Measurements from ENCODE around the gene MORN1.

Gene MORN1

GRCh38 chr1:2303781-2304180, 87.6 kb downstream of the MORN1 start:
- TF ChIP-seq CREB1 (IDR thresholded peaks at IDR 0.05; ENCODE audit: low read depth), result no peak
- no peak for TF ChIP-seq REST (IDR thresholded peaks at IDR 0.05; ENCODE audit: low read depth)
- TF ChIP-seq RAD21 (IDR thresholded peaks at IDR 0.05; ENCODE audit: low read depth), result no peak
- no peak for TF ChIP-seq EP300 (IDR thresholded peaks at IDR 0.05; ENCODE audit: borderline replicate concordance)
- no peak for TF ChIP-seq CEBPB (IDR thresholded peaks at IDR 0.05)
- no peak for TF ChIP-seq TAF1 (IDR thresholded peaks at IDR 0.05; ENCODE audit: low read depth)
- no peak for TF ChIP-seq EGR1 (IDR thresholded peaks at IDR 0.05)
- TF ChIP-seq USF1 (IDR thresholded peaks at IDR 0.05), result no peak
- no peak for TF ChIP-seq TCF12 (IDR thresholded peaks at IDR 0.05; ENCODE audit: low read depth)
- TF ChIP-seq YY1 (IDR thresholded peaks at IDR 0.05; ENCODE audit: low read depth), result no peak
- TF ChIP-seq MAX (IDR thresholded peaks at IDR 0.05), result no peak
- TF ChIP-seq NFIC (IDR thresholded peaks at IDR 0.05), result no peak

- TF ChIP-seq USF1 (IDR thresholded peaks at IDR 0.05) (no peak), NFIC (IDR thresholded peaks at IDR 0.05) (no peak), TEAD4 (IDR thresholded peaks at IDR 0.05) (no peak), RAD21 (IDR thresholded peaks at IDR 0.05; ENCODE audit: low read depth) (no peak), ZBTB7A (IDR thresholded peaks at IDR 0.05; ENCODE audit: low read depth) (no peak), YY1 (IDR thresholded peaks at IDR 0.05; ENCODE audit: low read depth) (no peak), CREB1 (IDR thresholded peaks at IDR 0.05; ENCODE audit: low read depth) (no peak), TAF1 (IDR thresholded peaks at IDR 0.05; ENCODE audit: low read depth) (no peak), TCF12 (IDR thresholded peaks at IDR 0.05; ENCODE audit: low read depth) (no peak), EP300 (IDR thresholded peaks at IDR 0.05; ENCODE audit: borderline replicate concordance) (no peak), MAX (IDR thresholded peaks at IDR 0.05) (no peak), CEBPB (IDR thresholded peaks at IDR 0.05) (no peak), REST (IDR thresholded peaks at IDR 0.05; ENCODE audit: low read depth) (no peak), FOXM1 (IDR thresholded peaks at IDR 0.05; ENCODE audit: borderline replicate concordance, low read depth) (no peak), EGR1 (IDR thresholded peaks at IDR 0.05) (no peak)
Measured at GRCh38 chr1:2303016-2303775, 88.2 kb downstream of the MORN1 start.

- no peak for TF ChIP-seq EP300 (IDR thresholded peaks at IDR 0.05; ENCODE audit: borderline replicate concordance)
- no peak for TF ChIP-seq CREB1 (IDR thresholded peaks at IDR 0.05; ENCODE audit: low read depth)
- TF ChIP-seq FOXM1 (IDR thresholded peaks at IDR 0.05; ENCODE audit: borderline replicate concordance, low read depth), result no peak
- no peak for TF ChIP-seq MAX (IDR thresholded peaks at IDR 0.05)
- TF ChIP-seq ZBTB7A (IDR thresholded peaks at IDR 0.05; ENCODE audit: low read depth), result no peak
- TF ChIP-seq NFIC (IDR thresholded peaks at IDR 0.05), result no peak
- TF ChIP-seq TEAD4 (IDR thresholded peaks at IDR 0.05), result no peak
- no peak for TF ChIP-seq TAF1 (IDR thresholded peaks at IDR 0.05; ENCODE audit: low read depth)
- no peak for TF ChIP-seq EGR1 (IDR thresholded peaks at IDR 0.05)
- no peak for TF ChIP-seq YY1 (IDR thresholded peaks at IDR 0.05; ENCODE audit: low read depth)
- TF ChIP-seq RAD21 (IDR thresholded peaks at IDR 0.05; ENCODE audit: low read depth), result no peak
Measured at GRCh38 chr1:2302292-2302925, 88.9 kb downstream of the MORN1 start.

GRCh38 chr1:2301607-2302291, 89.6 kb downstream of the MORN1 start:
- TF ChIP-seq NFIC (IDR thresholded peaks at IDR 0.05), result no peak
- TF ChIP-seq MAX (IDR thresholded peaks at IDR 0.05), result no peak
- TF ChIP-seq FOXM1 (IDR thresholded peaks at IDR 0.05; ENCODE audit: borderline replicate concordance, low read depth), result no peak
- TF ChIP-seq USF1 (IDR thresholded peaks at IDR 0.05), result no peak
- no peak for TF ChIP-seq RAD21 (IDR thresholded peaks at IDR 0.05; ENCODE audit: low read depth)
- no peak for TF ChIP-seq EP300 (IDR thresholded peaks at IDR 0.05; ENCODE audit: borderline replicate concordance)
- TF ChIP-seq TAF1 (IDR thresholded peaks at IDR 0.05; ENCODE audit: low read depth), result no peak
- TF ChIP-seq EGR1 (IDR thresholded peaks at IDR 0.05), result no peak
- no peak for TF ChIP-seq CEBPB (IDR thresholded peaks at IDR 0.05)
- TF ChIP-seq REST (IDR thresholded peaks at IDR 0.05; ENCODE audit: low read depth), result no peak
- TF ChIP-seq YY1 (IDR thresholded peaks at IDR 0.05; ENCODE audit: low read depth), result no peak
- no peak for TF ChIP-seq TCF12 (IDR thresholded peaks at IDR 0.05; ENCODE audit: low read depth)
- no peak for TF ChIP-seq ZBTB7A (IDR thresholded peaks at IDR 0.05; ENCODE audit: low read depth)
- no peak for TF ChIP-seq TEAD4 (IDR thresholded peaks at IDR 0.05)
- no peak for TF ChIP-seq CREB1 (IDR thresholded peaks at IDR 0.05; ENCODE audit: low read depth)
